Adrenal gland (tissue), 5 donors: ENCODE results near the gene NUP210L.

Experiments
- POLR2A ChIP-seq, 2 donors: fragments of 450-650 bp; IDR thresholded peaks; one replicate each; pipeline ENCODE4 v1.6.1; 2017; ENCODE audit warnings: antibody characterized with exemption in 2 of 2, mild to moderate bottlenecking in 2 of 2, moderate library complexity in 1 of 2
- TF ChIP-seq, protein P1 (sequence below), 6 experiments: fragments of 450-650 bp in 4 of 6; fragments of 200-600 bp in 2 of 6; sonication (generic) in 1 of 6; IDR thresholded peaks; 1 replicate in 5 of 6; 2 replicates in 1 of 6; pipeline versions ENCODE4 v1.5.1 to v1.8.0; 2016 to 2021; ENCODE audit warnings: antibody characterized with exemption in 6 of 6, mild to moderate bottlenecking in 2 of 6, moderate library complexity in 1 of 6
- donor health status: DM: no; HTN: no; CAD: no.

DNA sequence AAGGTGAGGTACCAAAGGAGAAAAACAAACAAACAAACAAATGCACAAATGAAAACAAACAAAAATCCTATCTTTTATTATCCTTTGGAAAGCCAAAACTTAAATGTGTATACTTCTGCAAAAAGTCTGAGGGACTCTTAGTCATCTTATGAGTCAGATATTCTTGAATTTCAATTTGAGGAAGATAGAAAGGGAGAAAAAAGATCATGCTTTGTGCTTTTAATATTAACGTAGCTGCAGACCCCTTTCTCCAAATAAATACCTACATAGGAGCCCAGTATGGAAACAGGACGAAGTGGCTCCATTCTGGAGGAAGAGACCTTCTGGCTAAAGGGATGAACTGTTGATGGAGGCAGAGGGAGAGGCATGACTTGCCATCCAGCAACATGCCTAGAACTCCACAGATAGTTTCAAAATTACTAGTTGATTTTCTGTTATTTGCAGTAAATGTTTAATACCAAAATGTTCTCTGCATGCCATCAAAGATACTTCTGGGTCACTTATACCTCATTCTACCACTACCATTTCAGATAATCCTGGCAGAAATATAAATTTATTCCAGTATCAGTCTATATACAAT lies 25.4 kb downstream of the NUP210L start:
- no peak for TF ChIP-seq POLR2A (IDR thresholded peaks at IDR 0.05)
- TF ChIP-seq, protein P1, sequence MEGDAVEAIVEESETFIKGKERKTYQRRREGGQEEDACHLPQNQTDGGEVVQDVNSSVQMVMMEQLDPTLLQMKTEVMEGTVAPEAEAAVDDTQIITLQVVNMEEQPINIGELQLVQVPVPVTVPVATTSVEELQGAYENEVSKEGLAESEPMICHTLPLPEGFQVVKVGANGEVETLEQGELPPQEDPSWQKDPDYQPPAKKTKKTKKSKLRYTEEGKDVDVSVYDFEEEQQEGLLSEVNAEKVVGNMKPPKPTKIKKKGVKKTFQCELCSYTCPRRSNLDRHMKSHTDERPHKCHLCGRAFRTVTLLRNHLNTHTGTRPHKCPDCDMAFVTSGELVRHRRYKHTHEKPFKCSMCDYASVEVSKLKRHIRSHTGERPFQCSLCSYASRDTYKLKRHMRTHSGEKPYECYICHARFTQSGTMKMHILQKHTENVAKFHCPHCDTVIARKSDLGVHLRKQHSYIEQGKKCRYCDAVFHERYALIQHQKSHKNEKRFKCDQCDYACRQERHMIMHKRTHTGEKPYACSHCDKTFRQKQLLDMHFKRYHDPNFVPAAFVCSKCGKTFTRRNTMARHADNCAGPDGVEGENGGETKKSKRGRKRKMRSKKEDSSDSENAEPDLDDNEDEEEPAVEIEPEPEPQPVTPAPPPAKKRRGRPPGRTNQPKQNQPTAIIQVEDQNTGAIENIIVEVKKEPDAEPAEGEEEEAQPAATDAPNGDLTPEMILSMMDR (IDR thresholded peaks at IDR 0.05) = no peak
